NT2/D1 (cell line): ENCODE results near the gene PITRM1.

Source experiments
- DNase-seq: peaks from one replicate; pipeline ENCODE4 v3.0.0-alpha.2; 2011; ENCODE audit warnings: low read depth, low spot score
- H3K27me3 ChIP-seq: 2 replicates; pipeline ENCODE4 v1.6.0; 2011; ENCODE audit warnings: mild to moderate bottlenecking; ENCODE audit not compliant: insufficient read length, insufficient read depth
- H3K36me3 ChIP-seq: 2 replicates; pipeline ENCODE4 v1.6.1; 2011; ENCODE audit warnings: mild to moderate bottlenecking, low read length, mixed read lengths; ENCODE audit not compliant: insufficient read depth, insufficient read length
- H3K4me1 ChIP-seq: 2 replicates; pipeline ENCODE4 v1.5.1; 2011; ENCODE audit not compliant: insufficient read depth, insufficient read length
- H3K4me3 ChIP-seq: 2 replicates; pipeline ENCODE4 v1.5.1; 2011; ENCODE audit warnings: low read depth; ENCODE audit not compliant: insufficient read length
- H3K9ac ChIP-seq: 2 replicates; pipeline ENCODE4 v1.6.0; 2011; ENCODE audit warnings: low read depth; ENCODE audit not compliant: insufficient read length
- H3K9me3 ChIP-seq: 2 replicates; pipeline ENCODE4 v1.5.1; 2011; ENCODE audit warnings: mild to moderate bottlenecking, low read length; ENCODE audit not compliant: insufficient read depth
- SUZ12 ChIP-seq: IDR thresholded peaks from 2 replicates; pipeline ENCODE4 v1.6.1; 2011; ENCODE audit not compliant: insufficient read length, insufficient read depth; ENCODE audit errors: extremely low read depth
- YY1 ChIP-seq: IDR thresholded peaks from 2 replicates; pipeline ENCODE4 v1.6.1; 2011; ENCODE audit not compliant: insufficient read length, insufficient read depth
- ZNF274 ChIP-seq: IDR thresholded peaks from 2 replicates; pipeline ENCODE4 v1.6.1; 2011; ENCODE audit warnings: mild to moderate bottlenecking, low read depth, low read length

PITRM1 gene

GRCh38 chr10:3102720-3103427 is 69.7 kb downstream of the PITRM1 start:
- H3K9me3 ChIP-seq, result no peaks in the 10 kb centered on the region
- peak; percentile 16 for DNase-seq
- peaks cover 72% of the 10 kb centered on the region for H3K36me3 ChIP-seq
- TF ChIP-seq SUZ12 (no peak), ZNF274 (no peak), YY1 (no peak)
- peaks cover 5% of the 10 kb centered on the region for H3K4me1 ChIP-seq
- H3K4me3 ChIP-seq, result no peak overlapping the region
- no peak overlapping the region for H3K9ac ChIP-seq
- no peaks in the 10 kb centered on the region for H3K27me3 ChIP-seq

DNA sequence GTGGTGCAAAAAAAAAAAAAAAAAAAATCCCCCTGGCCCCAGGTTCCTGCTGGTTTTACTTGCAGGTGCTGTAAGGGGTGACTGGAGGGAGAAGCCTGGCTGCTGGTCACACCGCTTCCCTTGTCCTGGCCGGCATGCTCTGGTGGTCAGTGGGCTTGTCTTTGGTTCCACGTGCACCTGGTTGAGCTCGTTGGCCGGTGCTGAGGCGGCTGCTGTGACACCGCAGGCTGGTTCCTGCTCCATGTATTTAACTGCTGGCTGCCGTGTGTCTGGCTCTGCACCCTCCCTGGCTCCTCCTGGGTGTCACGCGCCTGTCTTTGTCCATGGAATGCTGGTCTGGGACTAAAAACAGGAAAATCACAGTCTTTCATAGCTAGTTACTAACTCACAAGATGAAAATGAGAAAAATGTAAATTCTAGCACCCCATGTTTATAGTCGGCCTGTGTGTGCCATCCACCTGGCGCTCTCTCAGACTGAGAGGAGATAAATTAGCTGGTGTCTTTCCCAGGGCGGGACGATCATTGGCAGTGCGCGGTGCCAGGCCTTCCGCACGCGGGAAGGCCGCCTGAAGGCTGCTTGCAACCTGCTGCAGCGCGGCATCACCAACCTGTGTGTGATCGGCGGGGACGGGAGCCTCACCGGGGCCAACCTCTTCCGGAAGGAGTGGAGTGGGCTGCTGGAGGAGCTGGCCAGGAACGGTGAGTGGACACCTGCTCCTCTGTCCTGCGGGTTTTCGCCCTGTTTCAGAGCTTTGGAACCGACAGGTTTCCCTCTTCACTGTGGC is 71.5 kb downstream of the PITRM1 start:
- DNase-seq, result no peak
- peaks cover 5% of the 10 kb centered on the region for H3K4me1 ChIP-seq
- no peaks in the 10 kb centered on the region for H3K9me3 ChIP-seq
- H3K27me3 ChIP-seq, result no peaks in the 10 kb centered on the region
- no peak for TF ChIP-seq ZNF274
- TF ChIP-seq YY1, result no peak
- TF ChIP-seq SUZ12, result no peak
- peaks cover 61% of the 10 kb centered on the region for H3K36me3 ChIP-seq
- H3K9ac ChIP-seq, result no peak overlapping the region
- no peak overlapping the region for H3K4me3 ChIP-seq

- no peaks in the 10 kb centered on the region for H3K9me3 ChIP-seq
- H3K27me3 ChIP-seq, result no peaks in the 10 kb centered on the region
- no peak overlapping the region for H3K4me3 ChIP-seq
- TF ChIP-seq YY1 (no peak), ZNF274 (no peak), SUZ12 (no peak)
- peaks cover 53% of the 10 kb centered on the region for H3K36me3 ChIP-seq
- no peak for DNase-seq
- H3K9ac ChIP-seq, result no peak overlapping the region
- peaks cover 5% of the 10 kb centered on the region for H3K4me1 ChIP-seq
Observed at GRCh38 chr10:3100093-3100792, 72.3 kb downstream of the PITRM1 start.

DNA sequence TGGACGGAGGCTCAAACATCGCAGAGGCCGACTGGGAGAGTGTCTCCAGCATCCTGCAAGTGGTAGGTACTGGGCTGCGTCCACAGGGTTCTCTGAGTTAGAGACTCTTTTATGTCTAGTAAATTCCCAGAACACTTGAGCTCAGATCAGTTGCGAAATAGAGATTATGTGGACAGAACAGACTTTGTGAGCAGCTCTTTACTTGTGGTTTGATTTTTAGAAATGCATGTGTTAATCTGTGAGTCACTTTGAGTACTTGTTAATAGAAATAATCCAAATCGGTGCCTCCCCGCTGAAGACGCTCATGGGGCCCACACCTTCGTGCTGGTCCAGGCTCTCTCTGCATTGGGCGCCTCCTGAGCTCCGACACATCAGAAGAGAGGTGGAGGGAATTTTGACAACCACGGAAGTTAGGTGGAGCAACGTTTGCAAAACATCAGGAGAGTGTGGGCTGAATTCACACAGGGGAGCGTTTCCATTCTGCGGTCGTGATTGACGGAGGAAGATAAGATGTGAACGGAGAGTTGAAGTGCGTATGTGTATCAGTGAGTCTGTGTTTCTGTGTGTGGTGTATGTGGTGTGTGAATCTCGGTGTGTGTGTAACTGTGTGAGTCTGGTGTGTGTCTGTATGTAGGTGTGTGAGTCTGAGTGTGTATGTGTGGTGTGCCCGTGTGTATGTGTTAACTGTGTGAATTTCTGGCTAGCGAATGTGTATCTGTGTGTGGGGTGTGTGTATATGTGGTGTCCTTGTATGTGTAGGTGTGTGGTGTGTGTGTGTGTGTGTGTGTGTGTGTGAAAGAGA is 73.1 kb downstream of the PITRM1 start:
- Histone ChIP-seq H3K9me3 (no peaks in the 10 kb centered on the region), H3K4me3 (no peak overlapping the region), H3K36me3 (peaks cover 46% of the 10 kb centered on the region), H3K27me3 (no peaks in the 10 kb centered on the region), H3K9ac (no peak overlapping the region), H3K4me1 (peaks cover 5% of the 10 kb centered on the region)
- no peak for TF ChIP-seq YY1
- TF ChIP-seq ZNF274, result no peak
- TF ChIP-seq SUZ12, result no peak
- no peak for DNase-seq

DNA sequence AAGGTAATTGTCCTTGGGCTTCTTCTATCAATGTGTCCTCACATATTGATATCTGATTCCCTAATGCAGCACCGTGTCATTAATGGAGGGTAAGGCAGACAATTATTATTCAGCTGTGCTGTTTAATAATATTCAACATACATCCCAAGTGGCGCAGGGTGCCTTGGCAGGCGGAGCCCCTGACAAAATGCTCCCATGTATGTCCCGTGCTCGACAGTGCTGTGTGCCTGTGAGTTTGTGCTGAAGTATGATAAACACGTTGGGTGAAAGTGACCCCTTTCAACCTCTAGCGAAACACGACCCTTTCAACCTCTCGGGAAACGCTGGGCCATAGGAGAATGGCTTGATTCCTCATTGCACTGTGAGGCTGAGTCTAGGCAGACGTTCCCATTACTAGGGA is 73.9 kb downstream of the PITRM1 start:
- DNase-seq, result no peak
- Histone ChIP-seq H3K9me3 (no peaks in the 10 kb centered on the region), H3K36me3 (peaks cover 38% of the 10 kb centered on the region), H3K27me3 (no peaks in the 10 kb centered on the region), H3K4me3 (no peak overlapping the region), H3K9ac (no peak overlapping the region), H3K4me1 (peaks cover 6% of the 10 kb centered on the region)
- TF ChIP-seq YY1 (no peak), ZNF274 (no peak)

DNA sequence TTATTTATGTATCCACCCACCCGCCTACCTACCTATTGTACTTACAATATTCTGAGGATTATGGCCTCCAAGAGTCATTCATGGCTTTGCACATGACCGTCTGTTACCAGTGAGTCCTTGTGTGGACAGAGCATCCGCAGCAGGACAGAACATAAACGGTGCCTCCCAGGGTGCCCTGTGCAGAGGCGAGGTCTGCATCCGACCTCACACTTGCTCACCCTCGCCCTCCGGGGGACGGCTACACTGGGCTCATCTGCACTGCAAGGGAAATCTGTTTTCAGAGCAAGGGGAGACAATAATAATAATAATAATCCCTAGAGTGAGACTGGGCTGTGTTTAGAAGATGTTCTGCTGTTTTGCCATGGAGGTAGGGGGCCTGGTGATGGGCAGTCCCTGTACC is 75.4 kb downstream of the PITRM1 start:
- Histone ChIP-seq H3K36me3 (peaks cover 40% of the 10 kb centered on the region), H3K4me1 (peaks cover 6% of the 10 kb centered on the region), H3K4me3 (no peak overlapping the region), H3K9ac (no peak overlapping the region), H3K27me3 (no peaks in the 10 kb centered on the region), H3K9me3 (no peaks in the 10 kb centered on the region)
- no peak for TF ChIP-seq SUZ12
- no peak for TF ChIP-seq YY1
- no peak for TF ChIP-seq ZNF274
- DNase-seq, result no peak

DNA sequence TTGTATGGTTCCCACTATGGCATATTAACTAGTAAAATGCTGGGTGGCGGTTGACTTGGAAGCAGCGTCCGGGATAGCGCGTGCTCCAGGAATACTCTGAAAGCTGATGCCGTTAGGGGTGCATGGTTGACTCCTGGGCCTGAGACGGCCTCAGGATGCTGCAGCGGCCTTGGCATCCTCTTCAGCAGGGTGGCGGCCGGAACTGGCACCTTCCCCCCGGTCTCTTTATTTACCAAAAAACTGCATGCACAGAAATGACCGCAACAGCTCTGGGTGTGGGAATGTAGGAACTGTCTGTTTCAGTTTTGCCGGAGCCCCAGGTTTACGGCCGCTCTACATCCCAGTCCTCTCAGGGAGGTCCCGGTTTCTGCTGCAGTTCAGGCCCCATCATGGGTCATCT is 76.4 kb downstream of the PITRM1 start:
- no peaks in the 10 kb centered on the region for H3K9me3 ChIP-seq
- H3K27me3 ChIP-seq, result no peaks in the 10 kb centered on the region
- H3K9ac ChIP-seq, result no peak overlapping the region
- H3K4me1 ChIP-seq, result peaks cover 6% of the 10 kb centered on the region
- H3K36me3 ChIP-seq, result peaks cover 42% of the 10 kb centered on the region
- DNase-seq, result no peak
- no peak for TF ChIP-seq SUZ12
- TF ChIP-seq ZNF274, result no peak
- TF ChIP-seq YY1, result no peak
- no peak overlapping the region for H3K4me3 ChIP-seq
